CD14-positive monocyte (primary cell): Measurements from ENCODE around the gene PRKD3. TPM values are rescaled to one million over a fixed set of nuclear protein-coding genes. Genes with fewer than 3 reads are reported as not detected.
"Not testable (repeated sequence)": the region's sequence is repeated elsewhere in the genome, so short reads cannot be mapped to it uniquely, and the experiment has no call there.

ENCODE experiments used
- DNase-seq, 3 donors: peaks; one replicate each; pipeline ENCODE4 v3.0.0-alpha.2; 2011 to 2022
- H2AFZ ChIP-seq: 2 replicates; pipeline ENCODE4 v1.6.0; 2012; ENCODE audit warnings: mild to moderate bottlenecking, low read depth, low read length, inconsistent platforms; ENCODE audit not compliant: insufficient read depth, poor library complexity, severe bottlenecking
- H3K27ac ChIP-seq, 2 donors: 1 replicate in 1 of 2; 2 replicates in 1 of 2; pipeline ENCODE4 v1.5.1; 2012 to 2013; ENCODE audit warnings: low read length in 2 of 2, control low read depth in 1 of 2, inconsistent platforms in 1 of 2, low read depth in 1 of 2, mild to moderate bottlenecking in 1 of 2
- H3K27me3 ChIP-seq, 2 donors: one replicate each; pipeline versions ENCODE4 v1.6.0 to v1.6.1; 2011 to 2013; ENCODE audit warnings: low read length in 2 of 2; ENCODE audit not compliant: control insufficient read depth in 2 of 2, insufficient read depth in 2 of 2
- H3K36me3 ChIP-seq, 2 donors: replicated peaks in 1 of 2; 1 replicate in 1 of 2; 2 replicates in 1 of 2; pipeline versions ENCODE4 v1.5.1 to v1.6.1; 2012 to 2013; ENCODE audit warnings: low read length in 2 of 2, control low read depth in 1 of 2, inconsistent platforms in 1 of 2, mild to moderate bottlenecking in 1 of 2; ENCODE audit not compliant: insufficient read depth in 2 of 2, control insufficient read depth in 1 of 2
- H3K4me1 ChIP-seq, 2 donors: 1 replicate in 1 of 2; 2 replicates in 1 of 2; pipeline versions ENCODE4 v1.5.1 to v1.6.1; 2012 to 2013; ENCODE audit warnings: low read length in 2 of 2, control low read depth in 1 of 2, inconsistent platforms in 1 of 2, mild to moderate bottlenecking in 1 of 2, moderate library complexity in 1 of 2; ENCODE audit not compliant: insufficient read depth in 2 of 2, control insufficient read depth in 1 of 2
- H3K4me2 ChIP-seq: replicated peaks from 2 replicates; pipeline ENCODE3; 2012; ENCODE audit warnings: low read length, moderate library complexity, mild to moderate bottlenecking; ENCODE audit not compliant: poor library complexity, severe bottlenecking; ENCODE audit errors: extremely low read depth
- H3K4me3 ChIP-seq, 3 experiments: fragments of 200-600 bp in 1 of 3; sonication (generic) in 1 of 3; replicated peaks in 1 of 3; 1 replicate in 2 of 3; 2 replicates in 1 of 3; pipeline ENCODE4 v1.5.1; 2011 to 2013; ENCODE audit warnings: low read length in 3 of 3, mild to moderate bottlenecking in 3 of 3, control low read depth in 2 of 3, low read depth in 2 of 3, inconsistent platforms in 1 of 3, moderate library complexity in 1 of 3
- H3K79me2 ChIP-seq: 2 replicates; pipeline ENCODE4 v1.6.0; 2012; ENCODE audit warnings: mild to moderate bottlenecking, control low read depth, inconsistent platforms, low read length, moderate library complexity; ENCODE audit not compliant: insufficient read depth
- H3K9ac ChIP-seq: 2 replicates; pipeline ENCODE4 v1.6.0; 2017; ENCODE audit warnings: low read length, mild to moderate bottlenecking; ENCODE audit not compliant: insufficient read depth, poor library complexity, severe bottlenecking
- H3K9me3 ChIP-seq, 2 donors: replicated peaks in 1 of 2; 1 replicate in 1 of 2; 2 replicates in 1 of 2; pipeline versions ENCODE4 v1.5.1 to v1.6.1; 2012 to 2013; ENCODE audit warnings: low read length in 2 of 2, control low read depth in 1 of 2; ENCODE audit not compliant: control insufficient read depth in 1 of 2, insufficient read depth in 1 of 2
- H4K20me1 ChIP-seq: 2 replicates; pipeline ENCODE4 v1.6.0; 2012; ENCODE audit warnings: mild to moderate bottlenecking, low read length, control low read depth, moderate library complexity; ENCODE audit not compliant: insufficient read depth
- H3K27ac Mint-ChIP-seq, 7 donors: one replicate each; pipeline ENCODE4 v1.8.0; 2020; ENCODE audit warnings: mild to moderate bottlenecking in 7 of 7, mixed read lengths in 7 of 7, moderate library complexity in 6 of 7, inconsistent platforms in 2 of 7
- H3K27me3 Mint-ChIP-seq, 3 donors: one replicate each; pipeline ENCODE4 v1.8.0; 2021 to 2022; ENCODE audit warnings: low read depth in 3 of 3, mild to moderate bottlenecking in 3 of 3, mixed read lengths in 3 of 3, moderate library complexity in 3 of 3, inconsistent platforms in 1 of 3
- H3K36me3 Mint-ChIP-seq, 2 donors: one replicate each; pipeline ENCODE4 v1.8.0; 2020; ENCODE audit warnings: mixed read lengths in 2 of 2, inconsistent platforms in 1 of 2, mild to moderate bottlenecking in 1 of 2
- H3K4me1 Mint-ChIP-seq: one replicate; pipeline ENCODE4 v1.8.0; 2020; ENCODE audit warnings: mild to moderate bottlenecking, mixed read lengths
- H3K4me3 Mint-ChIP-seq, 2 donors: one replicate each; pipeline ENCODE4 v1.8.0; 2020; ENCODE audit warnings: mild to moderate bottlenecking in 2 of 2, mixed read lengths in 2 of 2, moderate library complexity in 1 of 2
- H3K9me3 Mint-ChIP-seq, 7 donors: one replicate each; pipeline ENCODE4 v1.8.0; 2020 to 2022; ENCODE audit warnings: mixed read lengths in 7 of 7, mild to moderate bottlenecking in 6 of 7, moderate library complexity in 6 of 7, inconsistent platforms in 2 of 7
- CTCF ChIP-seq: fragments of 200-600 bp; IDR thresholded peaks from one replicate; pipeline ENCODE4 v1.8.0; 2022; ENCODE audit warnings: antibody characterized with exemption, mild to moderate bottlenecking
- WGBS: methylation state at CpG from one replicate; pipeline ENCODE4 v1.1.5; 2013; ENCODE audit warnings: missing lambda C conversion rate; ENCODE audit not compliant: insufficient coverage; 5-methylcytosine and 5-hydroxymethylcytosine counted together
- intact Hi-C, 2 donors: fragments of 100-400 bp; cut with micrococcal nuclease; formaldehyde crosslinking; loops; one replicate each; pipeline versions ENCODE4 v1.15.0 to v1.15.1; 2023
- polyA plus RNA-seq, 3 donors: library from polyadenylated mRNA; depleted of rRNA in 1 of 3; unstranded in 2 of 3; stranded (reverse) in 1 of 3; fragments of 300-500 nt in 2 of 3; fragments of >200 nt in 1 of 3; fragmentation: Illumina TruSeq in 2 of 3; gene quantifications; 1 replicate in 2 of 3; 2 replicates in 1 of 3; pipeline ENCODE4 v1.2.3, GENCODE V29; 2012 to 2021

The PRKD3 gene
- polyA plus RNA-seq, 3 donors, result 14.2 to 17.5 (median 16.9) TPM

GRCh38 chr2:37297632-37298031 lies 27.0 kb downstream of the PRKD3 start:
- H3K27ac Mint-ChIP-seq, result peak overlapping the region in 2 of 7 donors; percentile 23 to 52
- no peaks in the 10 kb centered on the region for H3K27me3 Mint-ChIP-seq
- Histone ChIP-seq H3K27ac (no peak overlapping the region), H2AFZ (no peak overlapping the region), H3K9me3 (no peaks in the 10 kb centered on the region), H4K20me1 (peaks cover 32% of the 10 kb centered on the region), H3K4me2 (no peak overlapping the region), H3K27me3 (no peaks in the 10 kb centered on the region), H3K4me1 (no peaks in the 10 kb centered on the region), H3K4me3 (no peak overlapping the region), H3K36me3 (peaks cover 4 to 10% of the 10 kb centered on the region in 2 donors), H3K79me2 (peaks cover 85% of the 10 kb centered on the region), H3K9ac (no peak overlapping the region)
- TF ChIP-seq CTCF, result no peak
- peaks cover 13% of the 10 kb centered on the region for H3K4me1 Mint-ChIP-seq
- no peaks in the 10 kb centered on the region for H3K9me3 Mint-ChIP-seq
- intact Hi-C loops, result no loop called here
- no peak for DNase-seq
- no peak overlapping the region for H3K4me3 Mint-ChIP-seq
- H3K36me3 Mint-ChIP-seq, result peaks cover 3 to 16% of the 10 kb centered on the region in 2 donors

GRCh38 chr2:37295469-37296073 lies 29.1 kb downstream of the PRKD3 start:
- Histone ChIP-seq H4K20me1 (peaks cover 17% of the 10 kb centered on the region), H3K4me3 (no peak overlapping the region), H3K27ac (peak overlapping the region in 1 of 2 donors; percentile 33), H3K9ac (no peak overlapping the region), H3K27me3 (no peaks in the 10 kb centered on the region), H3K36me3 (peaks cover 12 to 31% of the 10 kb centered on the region in 2 donors), H3K9me3 (no peaks in the 10 kb centered on the region), H3K79me2 (peaks cover 68% of the 10 kb centered on the region), H3K4me1 (no peaks in the 10 kb centered on the region), H3K4me2 (no peak overlapping the region), H2AFZ (no peak overlapping the region)
- Mint-ChIP-seq H3K4me1 (peaks cover 10% of the 10 kb centered on the region), H3K4me3 (no peak overlapping the region), H3K27me3 (no peaks in the 10 kb centered on the region), H3K27ac (peak overlapping the region in 6 of 7 donors; percentile 11 to 75 (median 55)), H3K9me3 (no peaks in the 10 kb centered on the region), H3K36me3 (peaks cover 18 to 33% of the 10 kb centered on the region in 2 donors)
- TF ChIP-seq CTCF, result no peak
- DNase-seq, result no peak
- WGBS, result no CpG with 5 or more reads among the region's 1 CpG
- intact Hi-C loops, result no loop called here

- no CpG with 5 or more reads among the region's 2 CpGs for WGBS
- H2AFZ ChIP-seq, H3K9me3 ChIP-seq, intact Hi-C loops, H3K27ac ChIP-seq, H3K27ac Mint-ChIP-seq, H3K4me2 ChIP-seq, H3K27me3 ChIP-seq, H3K9me3 Mint-ChIP-seq, H3K4me1 ChIP-seq, DNase-seq, H3K27me3 Mint-ChIP-seq, H3K9ac ChIP-seq, H3K4me3 Mint-ChIP-seq, H3K4me3 ChIP-seq: not testable (repeated sequence)
- peaks cover 13 to 38% of the 10 kb centered on the region in 2 donors for H3K36me3 ChIP-seq
- peaks cover 13% of the 10 kb centered on the region for H4K20me1 ChIP-seq
- Mint-ChIP-seq H3K4me1 (peaks cover 10% of the 10 kb centered on the region), H3K36me3 (peaks cover 20 to 39% of the 10 kb centered on the region in 2 donors)
- peaks cover 60% of the 10 kb centered on the region for H3K79me2 ChIP-seq
Measured at GRCh38 chr2:37294858-37295257, 29.8 kb downstream of the PRKD3 start.
